ENCODE measurements around the gene FBXW11.

The FBXW11 gene

GRCh38 chr5:172007175-172008110 is 1.0 kb upstream of the FBXW11 start:
- Mint-ChIP-seq H3K27me3 (no peaks in the 10 kb centered on the region), H3K36me3 (ENCODE audit: low read depth) (peaks cover 20% of the 10 kb centered on the region), H3K9me3 (no peaks in the 10 kb centered on the region), H3K27ac (peak overlapping the region; percentile 93), H3K4me3 (peak overlapping the region; percentile 85), H3K4me1 (ENCODE audit: low read depth) (peaks cover 42% of the 10 kb centered on the region)
- intact Hi-C loops (cut with micrococcal nuclease) = loop anchor here (2.0 to 5.0 kb wide), 2 partner anchors 40 to 181 kb away; partner anchors contain the start of gene STK10

- Mint-ChIP-seq H3K36me3 (ENCODE audit: low read depth) (peaks cover 29% of the 10 kb centered on the region), H3K4me3 (peak overlapping the region; percentile 85), H3K27ac (peak overlapping the region; percentile 93), H3K27me3 (no peaks in the 10 kb centered on the region), H3K9me3 (no peaks in the 10 kb centered on the region), H3K4me1 (ENCODE audit: low read depth) (peaks cover 55% of the 10 kb centered on the region)
- intact Hi-C loops (cut with micrococcal nuclease) = loop anchor here (2.0 to 5.0 kb wide), 2 partner anchors 39 to 183 kb away; partner anchors contain the start of gene STK10
These were observed 624 bp downstream of the FBXW11 start for GRCh38 chr5:172005708-172006320.

DNA sequence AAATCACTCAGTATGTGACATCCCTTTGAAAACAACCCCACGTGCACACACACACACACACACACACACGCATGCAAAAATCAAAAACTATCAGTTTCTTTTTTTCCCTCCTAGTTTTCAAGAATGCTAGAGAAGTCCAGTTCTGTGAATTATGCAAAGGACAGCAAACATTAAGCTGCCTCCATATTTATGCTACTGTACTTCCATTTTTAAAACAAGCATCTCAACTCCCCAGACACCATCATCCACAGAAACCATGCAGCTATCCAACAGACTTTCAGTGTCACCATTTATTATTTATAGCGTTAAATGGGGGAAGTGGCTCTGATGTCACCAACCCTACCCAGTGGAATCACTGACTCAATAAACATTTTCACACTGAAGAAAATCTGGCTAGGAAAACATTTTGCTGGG is 1.6 kb downstream of the FBXW11 start:
- Mint-ChIP-seq H3K4me1 (ENCODE audit: low read depth) (peaks cover 63% of the 10 kb centered on the region), H3K27ac (peak overlapping the region; percentile 93), H3K9me3 (no peaks in the 10 kb centered on the region), H3K4me3 (peak overlapping the region; percentile 85), H3K36me3 (ENCODE audit: low read depth) (peaks cover 29% of the 10 kb centered on the region), H3K27me3 (no peaks in the 10 kb centered on the region)
- intact Hi-C loops (cut with micrococcal nuclease) = loop anchor here (5.0 kb wide), 1 partner anchor 38 kb away; no protein-coding TSS in a partner anchor

DNA sequence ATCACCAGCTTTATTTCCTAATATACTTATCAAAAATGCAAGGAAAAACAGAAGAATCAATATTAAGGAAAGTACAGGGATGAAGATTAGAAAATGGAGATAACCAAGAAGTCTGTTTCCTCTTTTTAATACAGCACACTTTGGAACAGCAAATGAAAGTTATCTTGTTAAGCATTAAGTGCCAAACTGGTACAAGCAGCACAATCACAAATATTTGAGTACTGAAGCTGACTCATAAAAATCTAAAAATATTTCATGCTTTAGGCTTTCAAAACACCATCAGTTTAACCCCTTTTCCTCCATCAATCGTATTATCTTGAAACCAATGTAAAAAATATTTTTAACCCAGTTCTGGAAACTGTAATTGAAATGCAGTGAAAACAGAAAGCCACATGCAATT is 2.7 kb downstream of the FBXW11 start:
- no peaks in the 10 kb centered on the region for H3K27me3 Mint-ChIP-seq
- peak overlapping the region; percentile 53 for H3K27ac Mint-ChIP-seq
- intact Hi-C loops (cut with micrococcal nuclease) = no loop called here
- H3K4me3 Mint-ChIP-seq = no peak overlapping the region
- H3K4me1 Mint-ChIP-seq (ENCODE audit: low read depth) = peaks cover 68% of the 10 kb centered on the region
- H3K36me3 Mint-ChIP-seq (ENCODE audit: low read depth) = peaks cover 29% of the 10 kb centered on the region
- H3K9me3 Mint-ChIP-seq = no peaks in the 10 kb centered on the region

DNA sequence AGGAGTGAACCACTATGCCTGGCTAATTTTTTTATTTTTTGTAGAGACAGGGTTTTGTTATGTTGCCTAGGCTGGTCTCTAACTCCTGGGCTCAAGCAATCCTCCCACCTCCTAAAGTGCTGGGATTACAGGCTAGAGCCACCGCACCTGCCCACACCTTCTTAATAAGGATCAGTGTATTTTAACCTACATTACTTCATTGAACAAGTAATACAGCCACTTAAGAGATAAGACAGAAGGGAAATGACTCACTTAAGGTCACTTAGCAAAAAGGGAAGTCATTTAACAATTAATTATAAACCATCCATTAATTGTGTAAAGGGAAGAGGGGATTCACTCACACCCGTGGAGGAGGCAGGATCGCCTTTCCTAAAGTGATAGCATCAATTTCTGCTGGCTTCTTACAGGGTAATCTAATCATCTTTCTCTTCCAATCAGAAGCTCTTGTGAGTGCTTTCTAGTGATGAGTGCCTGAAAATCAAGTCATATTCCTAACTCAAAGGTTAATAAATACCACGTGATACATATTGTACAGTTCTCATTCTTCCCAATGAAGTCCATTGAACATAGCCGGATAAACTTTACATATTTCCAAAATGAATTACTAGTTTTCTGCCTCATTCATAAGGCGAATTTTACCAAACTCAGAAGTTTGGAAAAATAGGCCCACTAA is 3.5 kb downstream of the FBXW11 start:
- Mint-ChIP-seq H3K9me3 (no peaks in the 10 kb centered on the region), H3K27me3 (no peaks in the 10 kb centered on the region), H3K36me3 (ENCODE audit: low read depth) (peaks cover 29% of the 10 kb centered on the region), H3K4me1 (ENCODE audit: low read depth) (peaks cover 69% of the 10 kb centered on the region), H3K27ac (peak overlapping the region; percentile 53), H3K4me3 (no peak overlapping the region)
- intact Hi-C loops (cut with micrococcal nuclease) = no loop called here

- intact Hi-C loops (cut with micrococcal nuclease) = no loop called here
- H3K4me1 Mint-ChIP-seq (ENCODE audit: low read depth) = peaks cover 70% of the 10 kb centered on the region
- no peaks in the 10 kb centered on the region for H3K9me3 Mint-ChIP-seq
- H3K27me3 Mint-ChIP-seq = no peaks in the 10 kb centered on the region
- H3K4me3 Mint-ChIP-seq = no peak overlapping the region
- H3K27ac Mint-ChIP-seq = no peak overlapping the region
- H3K36me3 Mint-ChIP-seq (ENCODE audit: low read depth) = peaks cover 29% of the 10 kb centered on the region
These were observed 4.1 kb downstream of the FBXW11 start for GRCh38 chr5:172002310-172002709.

DNA sequence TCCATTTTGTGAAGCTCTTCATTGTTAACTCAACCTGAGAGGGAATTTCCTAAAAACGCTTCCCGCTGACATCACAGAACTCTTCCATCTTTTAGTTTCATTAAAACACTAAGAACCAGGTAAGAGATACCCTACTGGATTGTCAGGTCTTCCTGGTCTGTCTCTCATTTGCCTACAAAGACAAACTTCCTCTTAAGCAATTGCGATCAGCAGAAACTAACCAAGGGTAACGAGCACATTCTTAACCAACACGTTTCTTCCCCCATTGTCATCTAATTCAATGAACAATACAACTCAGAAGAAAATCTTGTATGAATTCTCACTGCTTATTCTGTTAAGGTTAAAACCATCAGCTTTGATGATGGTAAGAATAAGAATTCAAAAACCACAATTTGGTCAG is 6.6 kb downstream of the FBXW11 start:
- Mint-ChIP-seq H3K27me3 (no peaks in the 10 kb centered on the region), H3K9me3 (no peaks in the 10 kb centered on the region), H3K36me3 (ENCODE audit: low read depth) (peaks cover 29% of the 10 kb centered on the region), H3K4me3 (no peak overlapping the region), H3K27ac (peak overlapping the region; percentile 53), H3K4me1 (ENCODE audit: low read depth) (peaks cover 54% of the 10 kb centered on the region)
- intact Hi-C loops (cut with micrococcal nuclease) = no loop called here

DNA sequence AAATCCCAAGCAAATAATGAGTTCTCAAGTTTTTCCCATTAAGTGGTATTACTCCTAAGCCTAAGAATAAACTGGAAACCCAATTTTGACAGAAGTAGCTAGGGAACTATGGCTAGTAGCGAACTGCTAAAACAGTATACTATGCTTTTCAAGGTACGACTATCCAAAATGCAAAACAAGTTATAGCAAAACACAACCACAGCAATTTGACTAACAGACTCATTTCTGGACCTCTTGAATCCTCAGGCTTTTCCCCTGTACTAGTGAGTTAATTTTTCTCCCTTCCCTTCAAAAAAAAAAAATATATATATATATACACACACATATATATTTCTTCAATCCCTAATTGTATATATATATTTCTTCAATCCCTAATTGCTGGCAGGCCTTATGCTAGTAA is 7.3 kb downstream of the FBXW11 start:
- peaks cover 33% of the 10 kb centered on the region for H3K36me3 Mint-ChIP-seq (ENCODE audit: low read depth)
- intact Hi-C loops (cut with micrococcal nuclease) = no loop called here
- H3K9me3 Mint-ChIP-seq = no peaks in the 10 kb centered on the region
- H3K27me3 Mint-ChIP-seq = no peaks in the 10 kb centered on the region
- no peak overlapping the region for H3K27ac Mint-ChIP-seq
- H3K4me1 Mint-ChIP-seq (ENCODE audit: low read depth) = peaks cover 50% of the 10 kb centered on the region
- H3K4me3 Mint-ChIP-seq = no peak overlapping the region

DNA sequence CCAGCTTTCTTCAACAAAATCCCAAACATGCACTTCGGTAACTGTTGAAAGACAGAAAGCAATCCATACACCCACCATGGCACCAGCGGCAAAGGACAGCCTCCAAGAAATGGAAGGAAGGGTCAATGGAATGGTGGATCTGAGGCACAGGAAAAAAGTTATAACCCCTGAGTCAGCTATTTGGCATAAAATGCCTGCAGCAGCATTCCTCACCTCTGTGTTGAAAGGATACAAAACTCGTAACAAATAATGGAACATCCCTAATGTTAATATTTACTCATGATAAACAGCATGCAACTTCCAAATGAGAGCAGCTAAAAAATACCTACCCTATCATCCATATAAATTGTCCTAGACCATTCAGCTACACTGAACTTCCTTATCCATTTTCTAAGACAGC is 9.4 kb downstream of the FBXW11 start:
- Mint-ChIP-seq H3K4me3 (no peak overlapping the region), H3K36me3 (ENCODE audit: low read depth) (peaks cover 45% of the 10 kb centered on the region), H3K27me3 (no peaks in the 10 kb centered on the region), H3K9me3 (no peaks in the 10 kb centered on the region), H3K27ac (no peak overlapping the region), H3K4me1 (ENCODE audit: low read depth) (peaks cover 39% of the 10 kb centered on the region)
- intact Hi-C loops (cut with micrococcal nuclease) = no loop called here

- H3K36me3 Mint-ChIP-seq (ENCODE audit: low read depth) = peaks cover 63% of the 10 kb centered on the region
- H3K9me3 Mint-ChIP-seq = no peaks in the 10 kb centered on the region
- intact Hi-C loops (cut with micrococcal nuclease) = no loop called here
- H3K27ac Mint-ChIP-seq = no peak overlapping the region
- no peak overlapping the region for H3K4me3 Mint-ChIP-seq
- no peaks in the 10 kb centered on the region for H3K27me3 Mint-ChIP-seq
- peaks cover 48% of the 10 kb centered on the region for H3K4me1 Mint-ChIP-seq (ENCODE audit: low read depth)
These were observed 13.6 kb downstream of the FBXW11 start for GRCh38 chr5:171992813-171993212.

DNA sequence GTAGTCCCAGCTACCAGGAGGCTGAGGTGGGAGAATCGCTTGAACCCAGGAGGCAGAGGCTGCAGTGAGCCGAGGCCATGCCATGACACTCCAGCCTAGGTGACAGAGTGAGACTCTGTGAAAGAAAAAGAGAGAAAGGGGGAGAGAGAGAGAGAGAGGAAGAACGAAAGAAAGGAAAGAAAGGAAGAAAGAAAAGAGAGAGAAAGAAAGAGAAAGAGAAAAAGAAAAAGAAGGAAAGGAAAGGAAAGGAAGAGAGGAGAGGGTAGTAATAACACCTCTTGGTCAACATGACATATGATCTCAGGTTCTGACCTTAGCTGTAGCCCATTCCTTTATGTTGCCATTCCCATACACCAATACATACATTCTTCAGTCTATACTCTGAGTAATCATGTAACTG is 14.1 kb downstream of the FBXW11 start:
- Mint-ChIP-seq H3K36me3 (ENCODE audit: low read depth) (peaks cover 68% of the 10 kb centered on the region), H3K27ac (no peak overlapping the region), H3K9me3 (no peaks in the 10 kb centered on the region), H3K4me1 (ENCODE audit: low read depth) (peaks cover 48% of the 10 kb centered on the region), H3K4me3 (no peak overlapping the region), H3K27me3 (no peaks in the 10 kb centered on the region)
- intact Hi-C loops (cut with micrococcal nuclease) = no loop called here

- Mint-ChIP-seq H3K9me3 (no peaks in the 10 kb centered on the region), H3K4me1 (ENCODE audit: low read depth) (peaks cover 55% of the 10 kb centered on the region), H3K27ac (no peak overlapping the region), H3K27me3 (no peaks in the 10 kb centered on the region), H3K4me3 (no peak overlapping the region), H3K36me3 (ENCODE audit: low read depth) (peaks cover 64% of the 10 kb centered on the region)
- intact Hi-C loops (cut with micrococcal nuclease) = no loop called here
These were observed 15.8 kb downstream of the FBXW11 start for GRCh38 chr5:171990713-171991015.

- no peaks in the 10 kb centered on the region for H3K9me3 Mint-ChIP-seq
- peak overlapping the region; percentile 41 for H3K27ac Mint-ChIP-seq
- H3K4me1 Mint-ChIP-seq (ENCODE audit: low read depth) = peaks cover 56% of the 10 kb centered on the region
- H3K4me3 Mint-ChIP-seq = no peak overlapping the region
- peaks cover 60% of the 10 kb centered on the region for H3K36me3 Mint-ChIP-seq (ENCODE audit: low read depth)
- intact Hi-C loops (cut with micrococcal nuclease) = loop anchor here (5.0 kb wide), 1 partner anchor 43 kb away; no protein-coding TSS in a partner anchor
- no peaks in the 10 kb centered on the region for H3K27me3 Mint-ChIP-seq
These were observed 16.3 kb downstream of the FBXW11 start for GRCh38 chr5:171989946-171990712.

Measured in dendritic cell treated with granulocyte-macrophage colony-stimulating factor and Interleukin-4, amounts not matched to agents 40 ng/mL and 50 ng/mL, for 4 days (primary cell).